ENCODE data around the gene FASTK. TPM values are rescaled to one million over a fixed set of nuclear protein-coding genes. Genes with fewer than 3 reads are reported as not detected.

Gene FASTK
- total and polyA plus RNA-seq, 2 of the 4 experiments (the other 2 are of a cell fraction) = 53.8 to 115 TPM

DNA sequence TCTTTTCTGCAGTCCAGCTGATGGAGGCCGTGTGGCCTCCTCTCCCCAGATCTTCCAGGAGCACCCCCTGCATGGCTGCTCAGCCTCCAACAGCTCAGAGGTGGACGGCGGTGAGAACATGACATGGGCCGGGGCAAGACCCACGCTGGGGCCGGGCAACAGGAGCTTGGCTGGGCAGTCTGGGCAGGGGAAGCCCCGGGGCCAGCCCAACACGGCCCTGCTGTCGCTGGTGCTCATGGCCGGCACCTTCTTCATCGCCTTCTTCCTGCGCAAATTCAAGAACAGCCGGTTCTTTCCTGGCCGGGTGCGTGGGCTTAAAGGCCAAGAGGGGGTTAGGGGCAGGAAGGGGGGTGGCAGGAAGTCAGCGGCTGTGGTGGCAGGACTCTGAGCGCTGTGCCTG, 6.6 kb downstream of the FASTK start:
- Histone ChIP-seq H2AK9ac (replicated peaks; ENCODE audit: low read depth, low read length, poor library complexity) (no peak overlapping the region), H3K79me1 (ENCODE audit: low read depth in 1 of 2, low read length in 2 of 2) (peaks cover 11 to 45% of the 10 kb centered on the region in 2 experiments; a peak in 3 of 4 replicates), H4K20me1 (ENCODE audit: insufficient read depth, low read length) (peaks cover 18% of the 10 kb centered on the region), H3K36me3 (ENCODE audit: control insufficient read depth, insufficient read depth, low read length) (peaks cover 82% of the 10 kb centered on the region), H2AK5ac (ENCODE audit: low read depth, low read length) (no peak overlapping the region), H3K4me1 (ENCODE audit: control insufficient read depth, insufficient read depth, low read length) (peaks cover 2% of the 10 kb centered on the region; the same call in 1 of the 2 replicates), H2BK5ac (ENCODE audit: low read depth, low read length, poor library complexity, severe bottlenecking) (no peak overlapping the region), H3K23ac (ENCODE audit: low read depth, low read length) (no peak overlapping the region), H3K27ac (ENCODE audit: insufficient read depth, low read length) (no peak overlapping the region), H2BK120ac (ENCODE audit: low read depth, low read length) (no peak overlapping the region), H4K91ac (ENCODE audit: insufficient read depth, low read depth, low read length) (no peak overlapping the region), H2BK20ac (ENCODE audit: low read depth, low read length) (no peak overlapping the region), H3K4me3 (ENCODE audit: insufficient read depth, low read depth, low read length) (no peak overlapping the region), H3K9ac (ENCODE audit: low read depth, low read length) (no peak overlapping the region), H3K14ac (replicated peaks; ENCODE audit: low read depth, low read length) (no peak overlapping the region), H4K5ac (ENCODE audit: low read depth, low read length) (no peak overlapping the region), H3K4me2 (ENCODE audit: low read depth, low read length) (no peak overlapping the region), H2BK15ac (ENCODE audit: low read depth, low read length) (no peak overlapping the region), H4K8ac (ENCODE audit: low read depth in 2 of 2, low read length in 2 of 2) (no peak overlapping the region), H3K9me1 (ENCODE audit: insufficient read depth, low read length) (no peaks in the 10 kb centered on the region), H3K18ac (ENCODE audit: low read depth, low read length) (no peak overlapping the region), H3K9me3 (ENCODE audit: control insufficient read depth, insufficient read depth, low read length) (no peaks in the 10 kb centered on the region), H3K4ac (ENCODE audit: low read depth, low read length) (no peak overlapping the region), H3K27me3 (ENCODE audit: control insufficient read depth, insufficient read depth, low read length) (no peaks in the 10 kb centered on the region), H2AFZ (replicated peaks; ENCODE audit: low read length, poor library complexity) (no peak overlapping the region), H3K56ac (ENCODE audit: extremely low read depth, insufficient read depth, low read length) (no peak overlapping the region)
- BruUV-seq (replicated peaks) = no TSS peak
- TF ChIP-seq, protein P1, sequence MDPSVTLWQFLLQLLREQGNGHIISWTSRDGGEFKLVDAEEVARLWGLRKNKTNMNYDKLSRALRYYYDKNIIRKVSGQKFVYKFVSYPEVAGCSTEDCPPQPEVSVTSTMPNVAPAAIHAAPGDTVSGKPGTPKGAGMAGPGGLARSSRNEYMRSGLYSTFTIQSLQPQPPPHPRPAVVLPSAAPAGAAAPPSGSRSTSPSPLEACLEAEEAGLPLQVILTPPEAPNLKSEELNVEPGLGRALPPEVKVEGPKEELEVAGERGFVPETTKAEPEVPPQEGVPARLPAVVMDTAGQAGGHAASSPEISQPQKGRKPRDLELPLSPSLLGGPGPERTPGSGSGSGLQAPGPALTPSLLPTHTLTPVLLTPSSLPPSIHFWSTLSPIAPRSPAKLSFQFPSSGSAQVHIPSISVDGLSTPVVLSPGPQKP (IDR thresholded peaks at IDR 0.05; ENCODE audit: borderline replicate concordance, low read depth, low read length) = no peak
- TF ChIP-seq RFX5 (IDR thresholded peaks at IDR 0.05; ENCODE audit: low read depth, low read length) (no peak), USF2 (IDR thresholded peaks at IDR 0.05; ENCODE audit: low read depth, low read length) (no peak), CHD1 (IDR thresholded peaks at IDR 0.05; ENCODE audit: low read depth, low read length) (no peak), NFE2L2 (IDR thresholded peaks at IDR 0.05; ENCODE audit: low read depth, low read length) (no peak), RCOR1 (IDR thresholded peaks at IDR 0.05; ENCODE audit: insufficient replicate concordance, low read length) (no peak), FOS (IDR thresholded peaks at IDR 0.05; ENCODE audit: low read depth, low read length) (no peak), RAD21 (IDR thresholded peaks at IDR 0.05; ENCODE audit: low read length) (no peak), MXI1 (IDR thresholded peaks at IDR 0.05; ENCODE audit: borderline replicate concordance, low read depth, low read length) (no peak), BHLHE40 (IDR thresholded peaks at IDR 0.05; ENCODE audit: low read depth, low read length) (no peak), POLR2A (IDR thresholded peaks at IDR 0.05; ENCODE audit: low read depth, low read length) (no peak), SMC3 (IDR thresholded peaks at IDR 0.05; ENCODE audit: low read depth, low read length) (no peak), MAZ (IDR thresholded peaks at IDR 0.05; ENCODE audit: borderline replicate concordance, low read depth, low read length) (no peak)
- TF ChIP-seq, protein P2, sequence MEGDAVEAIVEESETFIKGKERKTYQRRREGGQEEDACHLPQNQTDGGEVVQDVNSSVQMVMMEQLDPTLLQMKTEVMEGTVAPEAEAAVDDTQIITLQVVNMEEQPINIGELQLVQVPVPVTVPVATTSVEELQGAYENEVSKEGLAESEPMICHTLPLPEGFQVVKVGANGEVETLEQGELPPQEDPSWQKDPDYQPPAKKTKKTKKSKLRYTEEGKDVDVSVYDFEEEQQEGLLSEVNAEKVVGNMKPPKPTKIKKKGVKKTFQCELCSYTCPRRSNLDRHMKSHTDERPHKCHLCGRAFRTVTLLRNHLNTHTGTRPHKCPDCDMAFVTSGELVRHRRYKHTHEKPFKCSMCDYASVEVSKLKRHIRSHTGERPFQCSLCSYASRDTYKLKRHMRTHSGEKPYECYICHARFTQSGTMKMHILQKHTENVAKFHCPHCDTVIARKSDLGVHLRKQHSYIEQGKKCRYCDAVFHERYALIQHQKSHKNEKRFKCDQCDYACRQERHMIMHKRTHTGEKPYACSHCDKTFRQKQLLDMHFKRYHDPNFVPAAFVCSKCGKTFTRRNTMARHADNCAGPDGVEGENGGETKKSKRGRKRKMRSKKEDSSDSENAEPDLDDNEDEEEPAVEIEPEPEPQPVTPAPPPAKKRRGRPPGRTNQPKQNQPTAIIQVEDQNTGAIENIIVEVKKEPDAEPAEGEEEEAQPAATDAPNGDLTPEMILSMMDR (conservative IDR thresholded peaks at IDR 0.05; ENCODE audit: low read depth, low read length) = no peak
- ATAC-seq (ENCODE audit: low read depth) (no peak), DNase-seq (no peak)
- in situ Hi-C loops (cut with MboI; ENCODE audit: low sequenced_read_pairs) = no loop called here
- WGBS, 2 experiments (ENCODE audit: extremely low coverage in 2 of 2, insufficient read length in 1 of 2) = 100% methylated on average over 4 of the region's 17 CpGs; no CpG with 5 or more reads in 1 of the 2 experiments
- CTCF ChIA-PET = no interaction called here
- intact Hi-C loops (cut with micrococcal nuclease) = no loop called here
- dilution Hi-C loops (cut with HindIII; ENCODE audit: low sequenced_read_pairs, unreplicated experiment) = no loop called here
- POLR2A ChIA-PET (ENCODE audit: unreplicated experiment) = no interaction called here
